Skin epidermis (tissue), 12 donors: ENCODE results near the gene RFX4.

Experiments
- H3K27ac ChIP-seq, 21 experiments: fragments of 200-600 bp; sonication (generic) in 11 of 21; one replicate each; pipeline ENCODE4 v1.5.0; 2020; ENCODE audit warnings: mild to moderate bottlenecking in 3 of 21, inconsistent platforms in 2 of 21, moderate library complexity in 2 of 21
- H3K4me3 ChIP-seq, 7 experiments: fragments of 200-600 bp; sonication (generic) in 2 of 7; one replicate each; pipeline ENCODE4 v1.5.0; 2020; ENCODE audit warnings: inconsistent platforms in 2 of 7, mild to moderate bottlenecking in 2 of 7, moderate library complexity in 1 of 7

Gene RFX4

DNA sequence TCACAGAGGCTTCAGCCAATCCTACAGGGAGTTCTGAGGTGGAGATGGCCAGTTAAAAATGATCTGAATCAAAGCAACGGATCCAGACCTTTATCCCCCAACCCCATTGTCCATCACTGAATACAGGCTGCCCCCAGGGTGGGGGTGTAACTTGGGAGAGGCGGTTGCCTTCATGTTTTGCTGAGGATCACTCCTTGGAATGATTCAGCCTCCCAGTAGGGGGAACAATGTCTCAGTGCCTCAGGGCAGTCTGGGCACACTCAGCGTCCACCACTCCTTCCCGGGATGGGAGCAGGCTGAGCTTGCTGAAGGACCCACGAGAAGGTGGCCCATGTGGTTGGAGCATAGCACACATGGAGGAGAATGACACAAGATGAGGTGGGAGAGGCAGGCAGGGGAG, 60.2 kb downstream of the RFX4 start:
- H3K4me3 ChIP-seq, result no peak overlapping the region
- no peak overlapping the region for H3K27ac ChIP-seq

DNA sequence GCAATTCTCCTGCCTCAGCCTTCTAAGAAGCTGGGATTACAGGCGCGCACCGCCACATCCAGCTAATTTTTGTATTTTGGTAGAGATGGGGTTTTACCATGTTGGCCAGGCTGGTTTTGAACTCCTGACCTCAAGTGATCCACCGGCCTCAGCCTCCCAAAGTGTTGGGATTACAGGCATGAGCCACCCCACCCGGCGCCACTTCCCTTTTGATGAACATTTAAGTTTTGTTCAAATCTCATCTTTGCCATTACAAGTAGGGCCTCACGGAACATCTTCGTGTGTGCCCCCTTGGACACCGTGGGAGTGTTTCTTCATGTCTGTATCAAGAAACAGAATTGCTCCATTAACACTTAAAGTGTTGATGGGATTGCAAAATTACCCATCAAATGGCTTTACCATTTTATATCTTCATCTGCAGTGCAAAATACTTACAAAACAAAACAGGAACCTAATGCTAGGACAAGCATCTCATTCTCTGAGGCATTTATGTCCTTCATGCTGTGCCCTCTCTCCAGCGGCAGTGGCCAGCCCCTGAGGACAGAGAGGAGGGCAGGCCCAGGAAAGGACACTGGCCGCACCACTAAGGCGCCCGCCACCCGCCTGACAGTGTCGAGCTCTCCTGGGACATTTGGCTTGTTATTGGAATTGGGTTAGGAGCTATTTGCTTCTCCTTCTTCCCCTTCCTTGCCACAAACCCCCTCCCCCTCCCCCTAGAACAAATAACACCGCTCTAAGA, 61.7 kb downstream of the RFX4 start:
- H3K27ac ChIP-seq, result peak overlapping the region in 8 of 21 experiments; percentile 10 to 75 (median 32)
- no peak overlapping the region for H3K4me3 ChIP-seq

GRCh38 chr12:106645074-106645421, 62.2 kb downstream of the RFX4 start:
- Histone ChIP-seq H3K27ac (peak overlapping the region in 5 of 21 experiments; percentile 14 to 75 (median 40)), H3K4me3 (no peak overlapping the region)

DNA sequence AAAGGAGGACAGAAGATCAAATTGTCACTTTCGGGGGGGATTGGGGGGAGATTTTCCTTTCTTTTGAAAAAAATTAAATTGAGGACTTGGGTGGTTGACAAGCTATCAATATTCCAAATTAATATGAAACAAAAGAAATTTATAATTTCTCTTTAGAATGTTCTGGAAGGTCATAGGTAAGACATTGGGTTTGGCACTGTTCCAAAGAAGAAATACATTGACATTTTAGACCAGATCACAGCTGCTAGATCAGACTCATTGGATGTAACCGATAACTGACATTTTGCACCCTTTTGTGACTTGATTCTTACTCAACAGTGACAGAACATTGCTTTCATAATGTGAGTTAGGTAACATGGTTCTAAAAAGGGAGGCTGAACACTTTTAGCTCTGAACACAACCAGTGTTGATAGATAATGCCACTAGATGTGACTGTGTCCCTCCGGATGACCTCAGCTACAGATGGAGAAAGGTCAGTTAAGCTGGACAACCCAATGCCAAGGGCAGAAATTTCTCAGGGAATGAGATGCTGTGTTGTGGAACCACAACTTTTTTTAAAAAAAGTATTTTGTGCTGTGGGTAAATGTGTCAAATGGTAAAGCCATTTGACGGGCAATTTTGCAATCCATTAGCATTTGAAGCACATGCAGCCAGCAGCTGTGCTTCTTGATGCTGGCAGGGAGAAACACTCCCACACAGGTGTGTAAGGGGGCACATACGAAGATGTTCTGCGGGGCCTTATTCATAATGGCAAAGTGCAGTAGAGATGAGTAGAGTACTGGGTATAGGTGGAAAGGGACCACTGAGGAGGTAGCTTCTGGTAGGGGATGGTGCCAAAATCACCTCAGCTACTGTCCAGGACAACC, 62.9 kb downstream of the RFX4 start:
- Histone ChIP-seq H3K27ac (peak overlapping the region in 2 of 21 experiments; percentile 51 to 75), H3K4me3 (no peak overlapping the region)

DNA sequence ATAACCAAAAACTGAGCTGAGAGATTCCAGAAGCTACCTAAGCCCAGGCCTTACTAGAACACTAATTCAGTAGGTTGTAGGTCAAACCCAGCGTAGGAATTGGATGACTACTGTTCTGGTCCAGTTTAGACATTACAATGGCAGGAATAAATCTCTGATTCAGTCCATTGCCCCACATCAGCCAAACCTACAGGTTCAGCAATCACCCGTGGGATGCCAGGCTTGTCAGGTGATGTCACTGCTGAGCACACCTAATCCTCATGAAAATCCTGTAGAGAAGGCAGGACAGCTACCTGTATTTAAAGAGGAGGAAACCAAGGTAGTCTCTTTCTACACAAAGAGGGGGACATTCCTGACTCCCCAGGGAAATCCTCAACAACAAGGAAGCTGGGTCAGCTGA, 63.7 kb downstream of the RFX4 start:
- H3K27ac ChIP-seq, result peak overlapping the region in 1 of 21 experiments; percentile 24
- no peak overlapping the region for H3K4me3 ChIP-seq

- Histone ChIP-seq H3K27ac (no peak overlapping the region), H3K4me3 (no peak overlapping the region)
Measured at GRCh38 chr12:106647793-106648514, 65.2 kb downstream of the RFX4 start.

DNA sequence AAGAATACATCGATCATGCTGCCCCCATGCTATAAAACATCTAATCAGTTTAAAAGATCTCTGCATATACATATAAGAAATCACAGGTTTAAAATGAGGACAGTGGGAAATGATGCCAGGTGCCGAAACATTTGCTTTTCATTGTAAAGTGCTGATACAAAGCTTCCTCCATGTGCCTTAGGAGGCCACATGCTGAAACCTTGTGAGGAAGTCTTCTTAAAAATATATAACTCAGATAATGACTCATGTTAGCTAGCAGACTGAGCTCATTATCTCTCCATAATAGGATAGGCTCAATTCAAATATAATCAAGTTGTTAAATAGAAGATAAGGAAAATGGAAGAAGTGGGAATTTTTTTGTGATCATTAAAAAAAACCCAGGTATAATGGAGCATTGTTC, 65.9 kb downstream of the RFX4 start:
- Histone ChIP-seq H3K4me3 (no peak overlapping the region), H3K27ac (no peak overlapping the region)

- no peak overlapping the region for H3K27ac ChIP-seq
- no peak overlapping the region for H3K4me3 ChIP-seq
Measured at GRCh38 chr12:106651552-106651951, 68.7 kb downstream of the RFX4 start.

DNA sequence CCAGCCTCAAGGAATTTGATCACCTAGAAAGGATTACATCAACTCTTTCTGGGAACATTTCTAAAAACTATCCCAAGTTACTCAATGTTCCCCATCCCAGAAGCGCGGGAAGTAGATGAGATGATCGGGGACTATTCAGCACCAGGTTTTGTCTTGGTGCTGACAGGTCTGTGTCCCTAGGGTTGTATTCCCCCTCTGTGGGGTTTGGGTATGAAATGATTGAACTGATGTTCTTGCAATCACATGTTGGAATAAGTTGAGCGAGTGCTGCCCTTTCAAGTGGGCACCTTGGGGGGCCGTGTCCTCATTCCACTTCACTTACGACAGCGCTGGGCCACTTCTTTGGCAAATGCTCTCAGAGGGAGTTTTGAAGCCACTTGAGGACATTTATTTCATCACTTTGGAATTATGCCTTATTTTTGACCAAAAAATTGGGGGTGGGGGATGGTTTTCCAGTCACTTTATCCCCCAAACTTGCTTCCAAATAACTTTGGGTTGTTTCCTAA, 69.8 kb downstream of the RFX4 start:
- Histone ChIP-seq H3K27ac (no peak overlapping the region), H3K4me3 (no peak overlapping the region)

- no peak overlapping the region for H3K27ac ChIP-seq
- H3K4me3 ChIP-seq, result no peak overlapping the region
Measured at GRCh38 chr12:106655577-106655976, 72.8 kb downstream of the RFX4 start.

DNA sequence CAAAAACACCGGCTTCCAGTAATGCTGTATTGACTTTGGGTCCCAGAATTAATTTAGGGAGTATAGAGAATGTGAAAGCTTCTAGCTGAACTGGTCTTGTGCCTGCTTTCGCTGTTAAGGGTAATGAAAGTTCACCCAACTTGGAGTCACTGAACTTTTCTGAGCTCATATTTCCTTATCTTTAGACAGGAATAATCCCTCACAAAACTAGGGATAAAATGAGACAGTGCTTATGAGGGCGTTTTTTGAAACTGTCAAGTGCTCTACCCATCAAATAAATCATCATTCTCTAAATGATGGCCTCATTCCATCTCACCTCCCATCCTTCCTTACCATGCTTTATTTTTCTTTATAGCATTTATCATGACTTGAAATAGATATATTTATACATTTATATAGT, 74.7 kb downstream of the RFX4 start:
- H3K27ac ChIP-seq, result no peak overlapping the region
- H3K4me3 ChIP-seq, result no peak overlapping the region

GRCh38 chr12:106663385-106663784, 80.6 kb downstream of the RFX4 start:
- Histone ChIP-seq H3K27ac (no peak overlapping the region), H3K4me3 (no peak overlapping the region)

DNA sequence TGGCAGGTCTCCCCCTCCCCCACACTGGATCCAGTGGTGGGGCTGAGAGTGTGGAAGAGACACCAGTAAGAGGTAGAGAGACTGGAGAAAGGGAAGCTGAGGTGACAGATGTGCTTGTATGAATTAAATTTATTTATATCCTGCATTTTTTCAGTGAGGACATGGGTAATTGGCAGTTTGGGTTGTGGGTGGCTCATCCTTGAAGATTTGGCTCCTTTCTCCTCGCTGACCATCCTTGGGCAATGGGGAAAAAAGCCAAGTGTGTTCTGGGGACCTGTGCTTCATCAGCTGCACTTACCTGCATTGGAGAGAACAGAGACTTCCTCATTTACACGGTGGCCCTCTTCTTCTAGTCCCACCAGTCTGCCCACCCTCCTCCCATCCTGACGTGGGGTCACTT, 86.4 kb downstream of the RFX4 start:
- H3K27ac ChIP-seq, result no peak overlapping the region
- no peak overlapping the region for H3K4me3 ChIP-seq

DNA sequence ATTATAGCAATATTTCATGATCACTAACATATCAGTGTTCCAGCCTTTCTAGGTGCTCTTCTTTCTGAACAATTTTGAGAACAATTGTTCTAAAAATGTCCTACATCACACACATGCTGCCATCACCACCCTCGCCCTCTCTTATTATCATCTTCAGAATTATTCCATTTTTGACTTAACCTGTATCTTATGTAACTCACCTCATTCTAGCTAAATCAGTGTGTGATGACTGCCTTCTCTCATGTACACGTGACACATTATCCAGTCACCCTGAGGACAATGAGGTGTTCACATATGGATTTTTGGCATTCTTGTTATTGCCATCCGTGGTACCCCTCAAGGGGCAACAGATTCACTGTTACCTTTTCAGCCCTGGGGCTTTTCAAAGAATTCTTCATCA, 87.3 kb downstream of the RFX4 start:
- Histone ChIP-seq H3K4me3 (no peak overlapping the region), H3K27ac (no peak overlapping the region)

- H3K27ac ChIP-seq, result no peak overlapping the region
Measured at GRCh38 chr12:106671840-106672239, 89.0 kb downstream of the RFX4 start.

DNA sequence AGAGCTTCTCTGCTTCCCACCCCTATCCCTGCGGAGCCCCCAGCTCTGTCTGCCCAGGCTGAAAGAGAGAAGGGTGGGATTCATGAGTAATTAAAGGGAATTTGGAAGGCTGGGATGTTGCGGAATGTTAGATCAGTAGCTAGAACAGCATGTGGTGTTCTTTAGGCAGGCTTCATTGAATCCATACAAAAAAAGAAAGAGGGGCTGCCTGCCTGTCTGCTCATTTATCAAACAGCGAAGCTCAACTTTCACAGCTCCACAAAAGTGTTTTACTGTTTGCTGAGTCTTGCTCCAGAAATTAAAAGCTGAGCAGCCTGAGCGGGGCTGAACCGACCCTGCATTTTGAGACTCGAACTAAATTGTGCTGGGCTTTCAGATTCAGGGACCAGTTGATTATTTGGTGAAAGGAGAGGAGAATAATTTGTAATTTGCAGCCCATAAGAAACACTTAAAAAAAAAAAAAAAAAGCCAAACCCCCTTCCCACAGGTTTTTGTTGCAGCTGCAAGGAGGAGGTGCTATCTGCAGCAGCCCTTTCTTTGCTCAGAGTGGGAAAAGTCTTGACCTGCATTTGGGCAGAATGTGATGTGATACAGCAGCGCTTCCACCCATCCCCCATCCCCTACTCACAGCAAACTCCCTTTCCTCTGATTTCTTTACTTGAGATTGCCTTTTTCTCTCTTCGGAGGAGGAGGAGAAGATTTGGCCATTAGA, 89.7 kb downstream of the RFX4 start:
- Histone ChIP-seq H3K4me3 (no peak overlapping the region), H3K27ac (no peak overlapping the region)

More at GRCh38 chr12:106671840-106672239, 89.0 kb downstream of the RFX4 start:
- H3K4me3 ChIP-seq, result no peak overlapping the region

- no peak overlapping the region for H3K27ac ChIP-seq
- no peak overlapping the region for H3K4me3 ChIP-seq
Measured at GRCh38 chr12:106673141-106673540, 90.3 kb downstream of the RFX4 start.

GRCh38 chr12:106675651-106676435, 93.0 kb downstream of the RFX4 start:
- Histone ChIP-seq H3K27ac (no peak overlapping the region), H3K4me3 (no peak overlapping the region)

DNA sequence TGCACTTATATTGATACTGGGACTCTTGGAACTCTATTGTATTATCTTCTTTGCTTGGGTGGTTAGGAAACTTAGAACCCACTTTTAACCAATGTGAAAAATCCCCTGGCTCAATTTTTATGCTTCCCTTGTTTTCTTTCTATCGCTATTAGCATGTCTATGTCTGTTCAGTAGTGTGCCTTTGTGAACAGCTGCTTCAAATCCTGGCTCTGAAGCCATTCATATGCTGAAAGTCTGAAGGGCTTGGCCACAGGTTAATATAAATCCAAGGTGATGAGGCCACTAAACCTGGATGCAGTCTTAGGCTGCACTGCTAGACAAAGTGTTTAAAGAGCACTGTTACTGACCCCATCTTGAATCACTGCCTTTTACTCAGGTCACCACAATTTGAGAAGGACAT, 96.8 kb downstream of the RFX4 start:
- no peak overlapping the region for H3K27ac ChIP-seq
- H3K4me3 ChIP-seq, result no peak overlapping the region
